SK-N-SH (cell line): ENCODE results near the gene SCUBE3. TPM values are rescaled to one million over a fixed set of nuclear protein-coding genes. Genes with fewer than 3 reads are reported as not detected.

Source experiments
- CTCF ChIA-PET: fragments of 300-600, 350-600 bp; formaldehyde crosslinking; extraction: SDS; loops from one replicate; lab custom pipeline; 2021; lab: Yijun Ruan, JAX
- POLR2A ChIA-PET: fragments of 350-600 bp; sonication (Branson Sonifier 250); formaldehyde crosslinking; extraction: SDS; loops from one replicate; lab custom pipeline; 2020; ENCODE audit warnings: antibody characterized with exemption, inconsistent platforms; lab: Yijun Ruan, JAX
- DNase-seq: peaks from one replicate; pipeline ENCODE4 v3.0.0; 2012
- H2AFZ ChIP-seq: fragments of 200-600 bp; sonication (generic); 2 replicates; pipeline ENCODE4 v1.8.1; 2016; ENCODE audit warnings: antibody characterized with exemption, mild to moderate bottlenecking, low read depth
- H3F3A ChIP-seq: fragments of 200-600 bp; sonication (generic); replicated peaks from 2 replicates; pipeline ENCODE3; 2016; ENCODE audit warnings: antibody characterized with exemption, mild to moderate bottlenecking; ENCODE audit not compliant: insufficient read depth
- H3K27ac ChIP-seq, 2 experiments: fragments of 200-500 bp in 1 of 2; fragments of 200-600 bp in 1 of 2; sonication (Bioruptor generic) in 1 of 2; sonication (generic), shearing (Covaris generic) in 1 of 2; 2 replicates each; pipeline versions ENCODE4 v1.5.1 to v1.6.1; 2014 to 2016; ENCODE audit warnings: low read depth in 2 of 2, inconsistent platforms in 1 of 2, low read length in 1 of 2, mild to moderate bottlenecking in 1 of 2, mixed read lengths in 1 of 2
- H3K27me3 ChIP-seq: fragments of 200-600 bp; sonication (generic), shearing (Covaris generic); 2 replicates; pipeline ENCODE4 v1.6.1; 2016; ENCODE audit warnings: mixed run types; ENCODE audit not compliant: insufficient read depth
- H3K36me3 ChIP-seq, 2 experiments: fragments of 200-500 bp in 1 of 2; fragments of 200-600 bp in 1 of 2; sonication (Bioruptor generic) in 1 of 2; sonication (generic) in 1 of 2; replicated peaks in 1 of 2; 2 replicates each; pipeline versions ENCODE3 to v1.5.1; 2014 to 2016; ENCODE audit warnings: low read length in 1 of 2, mild to moderate bottlenecking in 1 of 2; ENCODE audit not compliant: insufficient read depth in 2 of 2, control insufficient read depth in 1 of 2
- H3K4me1 ChIP-seq, 2 experiments: fragments of 200-500 bp in 1 of 2; fragments of 200-600 bp in 1 of 2; sonication (Bioruptor generic) in 1 of 2; sonication (generic), shearing (Covaris generic) in 1 of 2; 2 replicates each; pipeline versions ENCODE4 v1.5.1 to v1.6.1; 2014 to 2016; ENCODE audit warnings: low read depth in 1 of 2, low read length in 1 of 2, mixed run types in 1 of 2; ENCODE audit not compliant: insufficient read depth in 2 of 2, control insufficient read depth in 1 of 2
- H3K4me2 ChIP-seq: fragments of 200-600 bp; sonication (generic), shearing (Covaris generic); 2 replicates; pipeline ENCODE4 v1.6.1; 2017; ENCODE audit warnings: mixed run types
- H3K4me3 ChIP-seq, 2 experiments: fragments of 200-500 bp in 1 of 2; fragments of 200-600 bp in 1 of 2; sonication (Bioruptor generic) in 1 of 2; sonication (generic), shearing (Covaris generic) in 1 of 2; 2 replicates each; pipeline versions ENCODE4 v1.5.1 to v1.8.1; 2014 to 2016; ENCODE audit warnings: low read depth in 2 of 2, inconsistent platforms in 1 of 2, low read length in 1 of 2, mild to moderate bottlenecking in 1 of 2, mixed read lengths in 1 of 2, moderate library complexity in 1 of 2
- H3K79me2 ChIP-seq: fragments of 200-600 bp; sonication (generic); 2 replicates; pipeline ENCODE4 v1.8.1; 2017; ENCODE audit warnings: mild to moderate bottlenecking; ENCODE audit not compliant: insufficient read depth
- H3K9ac ChIP-seq: fragments of 200-600 bp; sonication (generic); 2 replicates; pipeline ENCODE4 v1.6.1; 2017; ENCODE audit warnings: mixed run types
- H3K9me2 ChIP-seq: fragments of 200-600 bp; sonication (generic); 2 replicates; pipeline ENCODE4 v1.6.1; 2017; ENCODE audit warnings: mixed run types
- H3K9me3 ChIP-seq: fragments of 200-600 bp; sonication (generic); 2 replicates; pipeline ENCODE4 v1.6.1; 2017; ENCODE audit warnings: mixed run types, mild to moderate bottlenecking, moderate library complexity
- H4K20me1 ChIP-seq: fragments of 200-600 bp; sonication (generic); 2 replicates; pipeline ENCODE4 v1.6.1; 2017; ENCODE audit warnings: mild to moderate bottlenecking, mixed run types; ENCODE audit not compliant: insufficient read depth
- CHD2 ChIP-seq: fragments of 150-350 bp; IDR thresholded peaks from 2 replicates; pipeline ENCODE4 v1.6.1; 2018; ENCODE audit warnings: low read length; ENCODE audit not compliant: partially characterized antibody
- CTCF ChIP-seq: fragments of 200-600 bp; sonication (generic); IDR thresholded peaks from 2 replicates; pipeline ENCODE4 v1.6.1; 2017; ENCODE audit warnings: antibody characterized with exemption, mild to moderate bottlenecking, moderate library complexity
- ELF1 ChIP-seq: IDR thresholded peaks from 2 replicates; pipeline ENCODE4 v1.4.0; 2012
- IRF3 ChIP-seq: fragments of 150-350 bp; IDR thresholded peaks from 2 replicates; pipeline ENCODE4 v1.6.1; 2016; ENCODE audit warnings: mild to moderate bottlenecking, low read depth, low read length
- MAX ChIP-seq: IDR thresholded peaks from 2 replicates; pipeline ENCODE4 v1.4.0; 2012; ENCODE audit warnings: low read depth
- MXI1 ChIP-seq: IDR thresholded peaks from 2 replicates; pipeline ENCODE4 v1.6.1; 2012; ENCODE audit warnings: mild to moderate bottlenecking, low read depth, low read length, improper control_type of control experiment
- NRF1 ChIP-seq: IDR thresholded peaks from 2 replicates; pipeline ENCODE4 v1.6.1; 2012; ENCODE audit warnings: low read depth, mild to moderate bottlenecking, low read length
- RAD21 ChIP-seq: IDR thresholded peaks from 2 replicates; pipeline ENCODE4 v1.6.1; 2012; ENCODE audit warnings: mild to moderate bottlenecking, low read length
- RFX5 ChIP-seq: IDR thresholded peaks from 2 replicates; pipeline ENCODE4 v1.6.1; 2012; ENCODE audit warnings: mild to moderate bottlenecking, improper control_type of control experiment, low read length
- SIN3A ChIP-seq: IDR thresholded peaks from 2 replicates; pipeline ENCODE4 v1.6.1; 2012; ENCODE audit warnings: low read depth, mild to moderate bottlenecking, low read length, moderate library complexity, borderline replicate concordance
- SMC3 ChIP-seq: IDR thresholded peaks from 2 replicates; pipeline ENCODE4 v1.6.1; 2012; ENCODE audit warnings: low read depth, low read length, improper control_type of control experiment
- TCF12 ChIP-seq: IDR thresholded peaks from 2 replicates; pipeline ENCODE4 v1.4.0; 2012
- USF1 ChIP-seq: IDR thresholded peaks from 2 replicates; pipeline ENCODE4 v1.4.0; 2012; ENCODE audit warnings: low read depth, borderline replicate concordance
- YY1 ChIP-seq: IDR thresholded peaks from 2 replicates; pipeline ENCODE4 v1.4.0; 2012; ENCODE audit warnings: low read depth, mild to moderate bottlenecking
- WGBS: methylation state at CpG from one replicate; pipeline ENCODE4 v1.1.6; 2017; ENCODE audit warnings: low lambda C conversion rate; 5-methylcytosine and 5-hydroxymethylcytosine counted together
- polyA plus RNA-seq, 3 experiments: library from polyadenylated mRNA; depleted of rRNA; stranded (reverse); fragments of >200 nt; gene quantifications; 2 replicates each; pipeline ENCODE4 v1.2.3, GENCODE V29; 2012

SCUBE3 gene
- polyA plus RNA-seq, 1 of the 3 experiments (the other 2 are of a cell fraction) = 2.0 TPM

- WGBS = 98% methylated on average over 4 of the region's 4 CpGs
- POLR2A ChIA-PET = no interaction called here
- CTCF ChIA-PET = interaction anchor here (0.8 to 14.0 kb wide), 13 partner anchors 12 to 253 kb away, joined by 3 to 163 read pairs (median 36); partner anchors contain the start of genes SCUBE3 and ZNF76
Observed at GRCh38 chr6:35239581-35239980, 25.8 kb downstream of the SCUBE3 start.

More at GRCh38 chr6:35239581-35239980, 25.8 kb downstream of the SCUBE3 start:
- Histone ChIP-seq H3K27ac (no peak overlapping the region), H3F3A (peaks cover 6% of the 10 kb centered on the region), H3K4me3 (no peak overlapping the region), H3K36me3 (peaks cover 0 to 13% of the 10 kb centered on the region in 2 experiments), H3K4me1 (peaks cover 0 to 12% of the 10 kb centered on the region in 2 experiments; a peak in 1 of 4 replicates), H3K9me3 (no peaks in the 10 kb centered on the region), H3K4me2 (no peak overlapping the region), H3K9ac (no peak overlapping the region), H2AFZ (no peak overlapping the region), H3K9me2 (no peaks in the 10 kb centered on the region), H3K79me2 (peaks cover 3% of the 10 kb centered on the region; the same call in 1 of the 2 replicates), H4K20me1 (no peaks in the 10 kb centered on the region; the same call in 1 of the 2 replicates), H3K27me3 (no peaks in the 10 kb centered on the region)
- TF ChIP-seq IRF3 (no peak), CTCF (no peak), YY1 (no peak), MAX (no peak), USF1 (no peak), MXI1 (no peak), TCF12 (no peak), ELF1 (no peak), RFX5 (no peak), NRF1 (no peak), CHD2 (no peak), SIN3A (no peak), RAD21 (no peak), SMC3 (no peak)
- no peak for DNase-seq
